Activated CD4-positive, CD25-positive, alpha-beta regulatory T cell treated with anti-CD3 and anti-CD28 coated beads, Interleukin-2, amount 50 U/mL, for 16 hours (primary cell): Measurements from ENCODE around the gene FLNA.

Experiments
- DNase-seq: peaks from one replicate; pipeline ENCODE4 v3.0.0-alpha.2; 2020; ENCODE audit warnings: low read depth, low spot score

FLNA gene

GRCh38 chrX:154334496-154334895 is 39.9 kb downstream of the FLNA start:
- DNase-seq: no peak

- DNase-seq: no peak
Observed at GRCh38 chrX:154333837-154334271, 40.6 kb downstream of the FLNA start.

GRCh38 chrX:154333116-154333515 is 41.3 kb downstream of the FLNA start:
- no peak for DNase-seq

- no peak for DNase-seq
Observed at GRCh38 chrX:154332561-154332960, 41.9 kb downstream of the FLNA start.

GRCh38 chrX:154329294-154329693 is 45.1 kb downstream of the FLNA start:
- no peak for DNase-seq

- no peak for DNase-seq
Observed at GRCh38 chrX:154328646-154329045, 45.8 kb downstream of the FLNA start.

GRCh38 chrX:154327038-154327820 is 47.2 kb downstream of the FLNA start:
- DNase-seq: no peak

GRCh38 chrX:154325541-154325940 is 48.9 kb downstream of the FLNA start:
- DNase-seq: no peak

GRCh38 chrX:154323537-154323936 is 50.9 kb downstream of the FLNA start:
- no peak for DNase-seq

- no peak for DNase-seq
Observed at GRCh38 chrX:154322890-154323289, 51.5 kb downstream of the FLNA start.

GRCh38 chrX:154321594-154321993 is 52.8 kb downstream of the FLNA start:
- DNase-seq: no peak

GRCh38 chrX:154321152-154321551 is 53.3 kb downstream of the FLNA start:
- no peak for DNase-seq

GRCh38 chrX:154320406-154320805 is 54.0 kb downstream of the FLNA start:
- DNase-seq: no peak

GRCh38 chrX:154317391-154317995 is 56.9 kb downstream of the FLNA start:
- DNase-seq: no peak

- DNase-seq: no peak
Observed at GRCh38 chrX:154315416-154315815, 59.0 kb downstream of the FLNA start.

GRCh38 chrX:154313147-154313546 is 61.3 kb downstream of the FLNA start:
- no peak for DNase-seq

GRCh38 chrX:154312116-154312515 is 62.3 kb downstream of the FLNA start:
- DNase-seq: no peak

- DNase-seq: no peak
Observed at GRCh38 chrX:154310616-154311536, 63.6 kb downstream of the FLNA start.

- no peak for DNase-seq
Observed at GRCh38 chrX:154309041-154309775, 65.2 kb downstream of the FLNA start.

- DNase-seq: peak; percentile 60
Observed at GRCh38 chrX:154308108-154308946, 66.1 kb downstream of the FLNA start.

GRCh38 chrX:154307202-154307601 is 67.2 kb downstream of the FLNA start:
- no peak for DNase-seq
